H1 (cell line): Measurements from ENCODE around the gene SKIL.

ENCODE experiments used
- BCL11A ChIP-seq, 2 experiments: IDR thresholded peaks; one replicate each; pipeline ENCODE4 v1.6.1; 2011; ENCODE audit warnings: low read depth in 2 of 2, low read length in 2 of 2, mild to moderate bottlenecking in 2 of 2
- CEBPB ChIP-seq: IDR thresholded peaks from 2 replicates; pipeline ENCODE4 v1.6.1; 2012; ENCODE audit warnings: low read depth, low read length
- CTBP2 ChIP-seq: IDR thresholded peaks from 2 replicates; pipeline ENCODE4 v1.7.0; 2011; ENCODE audit warnings: borderline replicate concordance, mild to moderate bottlenecking, moderate library complexity, mixed read lengths, low read length; ENCODE audit not compliant: insufficient read depth, insufficient read length
- EP300 ChIP-seq, 2 experiments: IDR thresholded peaks; 1 replicate in 1 of 2; 2 replicates in 1 of 2; pipeline ENCODE4 v1.6.1; 2011 to 2012; ENCODE audit warnings: low read depth in 2 of 2, low read length in 2 of 2, mild to moderate bottlenecking in 2 of 2, borderline replicate concordance in 1 of 2, inconsistent platforms in 1 of 2, moderate library complexity in 1 of 2
- HDAC2 ChIP-seq, 2 experiments: fragments of 300-600 bp in 1 of 2; sonication (generic) in 1 of 2; IDR thresholded peaks; 2 replicates each; pipeline ENCODE4 v1.6.1; 2011 to 2012; ENCODE audit warnings: low read depth in 2 of 2, low read length in 2 of 2, mild to moderate bottlenecking in 2 of 2, moderate library complexity in 2 of 2, borderline replicate concordance in 1 of 2, inconsistent platforms in 1 of 2
- JUN ChIP-seq: IDR thresholded peaks from 2 replicates; pipeline ENCODE4 v1.6.1; 2011; ENCODE audit warnings: low read depth, mild to moderate bottlenecking, improper control_type of control experiment, low read length
- PHF8 ChIP-seq: fragments of 200-600 bp; sonication (generic); conservative IDR thresholded peaks from 2 replicates; pipeline ENCODE4 v1.7.1; 2012; ENCODE audit warnings: low read depth, mild to moderate bottlenecking, inconsistent platforms, low read length, moderate library complexity
- POLR2A ChIP-seq, 2 experiments: IDR thresholded peaks; 1 replicate in 1 of 2; 2 replicates in 1 of 2; pipeline ENCODE4 v1.6.1; 2011; ENCODE audit warnings: low read depth in 2 of 2, low read length in 2 of 2, mild to moderate bottlenecking in 2 of 2; ENCODE audit errors: control extremely low read depth in 1 of 2
- POLR2AphosphoS5 ChIP-seq: IDR thresholded peaks from 2 replicates; pipeline ENCODE4 v1.6.1; 2011; ENCODE audit warnings: low read depth, low read length
- TAF1 ChIP-seq: IDR thresholded peaks from 2 replicates; pipeline ENCODE4 v1.6.1; 2011; ENCODE audit warnings: mild to moderate bottlenecking, low read depth, low read length
- TF ChIP-seq, protein P1 (sequence below), 3 experiments: IDR thresholded peaks; 1 replicate in 2 of 3; 2 replicates in 1 of 3; pipeline versions ENCODE4 v1.5.1 to v1.6.1; 2011; ENCODE audit warnings: low read length in 3 of 3, mild to moderate bottlenecking in 3 of 3, inconsistent platforms in 2 of 3, low read depth in 1 of 3, moderate library complexity in 1 of 3; ENCODE audit not compliant: insufficient read depth in 1 of 3; ENCODE audit errors: control extremely low read depth in 1 of 3

DNA sequence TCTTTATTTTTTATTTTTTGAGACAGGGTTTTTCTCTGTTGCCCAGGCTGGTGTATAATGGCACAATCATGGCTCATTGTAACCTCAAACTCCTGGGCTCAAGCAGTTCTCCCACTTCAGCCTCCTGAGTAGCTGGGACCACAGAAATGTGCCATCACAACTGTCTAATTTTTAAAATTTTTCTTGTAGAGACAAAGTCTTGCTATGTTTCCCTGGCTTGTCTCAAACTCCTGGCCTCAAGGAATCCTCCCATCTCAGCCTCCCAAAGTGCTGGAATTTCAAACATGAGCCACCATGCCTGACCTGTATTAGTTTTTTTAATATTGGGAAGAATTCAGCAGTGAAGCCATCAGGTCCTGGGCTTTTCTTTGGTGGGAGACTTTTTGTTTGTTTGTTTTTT lies 47.6 kb downstream of the SKIL start:
- TF ChIP-seq POLR2A (IDR thresholded peaks at IDR 0.05; ENCODE audit: control extremely low read depth in 1 of 2, low read depth in 2 of 2, low read length in 2 of 2) (no peak), EP300 (IDR thresholded peaks at IDR 0.05; ENCODE audit: borderline replicate concordance in 1 of 2, low read depth in 2 of 2, low read length in 2 of 2) (no peak), POLR2AphosphoS5 (no peak), PHF8 (no peak), HDAC2 (IDR thresholded peaks at IDR 0.05; ENCODE audit: borderline replicate concordance in 1 of 2, low read depth in 2 of 2, low read length in 2 of 2) (no peak), CEBPB (no peak), TAF1 (no peak), CTBP2 (no peak), BCL11A (IDR thresholded peaks at IDR 0.05; ENCODE audit: low read depth in 2 of 2, low read length in 2 of 2) (no peak), JUN (no peak)
- TF ChIP-seq, protein P1, sequence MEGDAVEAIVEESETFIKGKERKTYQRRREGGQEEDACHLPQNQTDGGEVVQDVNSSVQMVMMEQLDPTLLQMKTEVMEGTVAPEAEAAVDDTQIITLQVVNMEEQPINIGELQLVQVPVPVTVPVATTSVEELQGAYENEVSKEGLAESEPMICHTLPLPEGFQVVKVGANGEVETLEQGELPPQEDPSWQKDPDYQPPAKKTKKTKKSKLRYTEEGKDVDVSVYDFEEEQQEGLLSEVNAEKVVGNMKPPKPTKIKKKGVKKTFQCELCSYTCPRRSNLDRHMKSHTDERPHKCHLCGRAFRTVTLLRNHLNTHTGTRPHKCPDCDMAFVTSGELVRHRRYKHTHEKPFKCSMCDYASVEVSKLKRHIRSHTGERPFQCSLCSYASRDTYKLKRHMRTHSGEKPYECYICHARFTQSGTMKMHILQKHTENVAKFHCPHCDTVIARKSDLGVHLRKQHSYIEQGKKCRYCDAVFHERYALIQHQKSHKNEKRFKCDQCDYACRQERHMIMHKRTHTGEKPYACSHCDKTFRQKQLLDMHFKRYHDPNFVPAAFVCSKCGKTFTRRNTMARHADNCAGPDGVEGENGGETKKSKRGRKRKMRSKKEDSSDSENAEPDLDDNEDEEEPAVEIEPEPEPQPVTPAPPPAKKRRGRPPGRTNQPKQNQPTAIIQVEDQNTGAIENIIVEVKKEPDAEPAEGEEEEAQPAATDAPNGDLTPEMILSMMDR (IDR thresholded peaks at IDR 0.05; ENCODE audit: control extremely low read depth in 1 of 3, insufficient read depth in 1 of 3, low read depth in 1 of 3, low read length in 3 of 3), result no peak
